ENCODE data around the gene PSMA1.

- no peak for TF ChIP-seq CTCF (IDR thresholded peaks at IDR 0.05)
- peak; percentile 34 to 83 for TF ChIP-seq EP300 (IDR thresholded peaks at IDR 0.05)
- no peak for TF ChIP-seq POLR2A (IDR thresholded peaks at IDR 0.05)
Observed at GRCh38 chr11:14554959-14555358, 34.8 kb upstream of the PSMA1 start.
